Keratinocyte (primary cell): ENCODE measurements around the gene SMAD3. TPM values are rescaled to one million over a fixed set of nuclear protein-coding genes. Genes with fewer than 3 reads are reported as not detected.

ENCODE experiments used
- DNase-seq: peaks from one replicate; pipeline ENCODE4 v3.0.0-alpha.2; 2011; ENCODE audit warnings: low read depth, missing footprints, low spot score
- FAIRE-seq: peaks from 2 replicates; lab custom pipeline; 2011; peaks lifted over from hg19 to GRCh38; lab: Jason Lieb, UNC
- H2AFZ ChIP-seq: 2 replicates; pipeline ENCODE4 v1.6.0; 2012; ENCODE audit warnings: low read length, control low read depth, inconsistent platforms; ENCODE audit not compliant: control insufficient read depth
- H3K27ac ChIP-seq: 2 replicates; pipeline ENCODE4 v1.5.1; 2011; ENCODE audit warnings: low read length; ENCODE audit not compliant: control insufficient read depth, insufficient read depth
- H3K27me3 ChIP-seq: 3 replicates; pipeline ENCODE4 v1.6.0; 2011; ENCODE audit warnings: low read length; ENCODE audit not compliant: control insufficient read depth, insufficient read depth; ENCODE audit errors: extremely low read depth
- H3K36me3 ChIP-seq, 2 experiments: 2 replicates in 1 of 2; 3 replicates in 1 of 2; pipeline ENCODE4 v1.5.1; 2011; ENCODE audit warnings: low read length in 2 of 2, mild to moderate bottlenecking in 1 of 2; ENCODE audit not compliant: control insufficient read depth in 2 of 2, insufficient read depth in 2 of 2; ENCODE audit errors: extremely low read depth in 1 of 2
- H3K4me1 ChIP-seq: 3 replicates; pipeline ENCODE4 v1.5.1; 2011; ENCODE audit warnings: low read length; ENCODE audit not compliant: control insufficient read depth, insufficient read depth; ENCODE audit errors: extremely low read depth
- H3K4me2 ChIP-seq: 3 replicates; pipeline ENCODE4 v1.6.0; 2011; ENCODE audit warnings: low read depth, low read length; ENCODE audit not compliant: control insufficient read depth, insufficient read depth; ENCODE audit errors: extremely low read depth
- H3K4me3 ChIP-seq, 3 experiments: fragments of 200-600 bp in 1 of 3; sonication (generic) in 1 of 3; 2 replicates in 2 of 3; 3 replicates in 1 of 3; pipeline ENCODE4 v1.5.1; 2011 to 2016; ENCODE audit warnings: low read length in 3 of 3, mild to moderate bottlenecking in 3 of 3, control low read depth in 2 of 3, inconsistent platforms in 1 of 3, low read depth in 1 of 3, mixed read lengths in 1 of 3, mixed run types in 1 of 3, moderate library complexity in 1 of 3; ENCODE audit not compliant: control insufficient read depth in 2 of 3, insufficient read depth in 2 of 3; ENCODE audit errors: extremely low read depth in 1 of 3
- H3K79me2 ChIP-seq: 2 replicates; pipeline ENCODE4 v1.6.0; 2012; ENCODE audit warnings: low read length; ENCODE audit not compliant: control insufficient read depth, insufficient read depth
- H3K9ac ChIP-seq: 3 replicates; pipeline ENCODE4 v1.6.0; 2011; ENCODE audit warnings: low read length; ENCODE audit not compliant: control insufficient read depth, insufficient read depth; ENCODE audit errors: extremely low read depth
- H3K9me1 ChIP-seq: 3 replicates; pipeline ENCODE4 v1.6.0; 2011; ENCODE audit warnings: low read length; ENCODE audit not compliant: control insufficient read depth, insufficient read depth; ENCODE audit errors: extremely low read depth
- H3K9me3 ChIP-seq: 2 replicates; pipeline ENCODE4 v1.5.1; 2012; ENCODE audit warnings: low read depth, low read length; ENCODE audit not compliant: control insufficient read depth
- H4K20me1 ChIP-seq: 3 replicates; pipeline ENCODE4 v1.6.0; 2011; ENCODE audit warnings: low read length; ENCODE audit not compliant: control insufficient read depth, insufficient read depth; ENCODE audit errors: extremely low read depth
- EZH2 ChIP-seq: IDR thresholded peaks from one replicate; pipeline ENCODE4 v1.6.1; 2012; ENCODE audit warnings: inconsistent platforms, mild to moderate bottlenecking, low read length, moderate library complexity
- dilution Hi-C: fragments of 300-500 bp; cut with MboI; formaldehyde crosslinking; loops from one replicate; pipeline ENCODE4 v1.7.0; 2020; ENCODE audit warnings: low sequenced_read_pairs; ENCODE audit not compliant: extremely low pct_ligation_motif_present
- polyA plus RNA-seq, 5 experiments: library from polyadenylated mRNA; depleted of rRNA in 3 of 5; stranded (reverse) in 3 of 5; stranded (forward) in 1 of 5; unstranded in 1 of 5; fragments of >200 nt; gene quantifications; 1 replicate in 1 of 5; 2 replicates in 3 of 5; 3 replicates in 1 of 5; pipeline versions ENCODE4 v1.2.1 to v1.2.3, GENCODE V29; 2011 to 2012; ENCODE audit warnings: missing spikeins in 2 of 5, low read depth in 1 of 5, low replicate concordance in 1 of 5
- TF ChIP-seq, protein P1 (sequence below), 3 experiments: IDR thresholded peaks in 1 of 3; conservative IDR thresholded peaks in 1 of 3; optimal IDR thresholded peaks in 1 of 3; 2 replicates in 2 of 3; 3 replicates in 1 of 3; pipeline versions ENCODE3 to v1.5.1; 2011; ENCODE audit warnings: low read length in 3 of 3, mild to moderate bottlenecking in 3 of 3, moderate library complexity in 2 of 3, control low read depth in 1 of 3, inconsistent platforms in 1 of 3; ENCODE audit not compliant: insufficient read depth in 2 of 3; ENCODE audit errors: extremely low read depth in 1 of 3

Gene SMAD3
- polyA plus RNA-seq, 1 donor (not counting 4 experiments of a cell fraction or from before 2014, with no cell fraction given) = 33.7 TPM

DNA sequence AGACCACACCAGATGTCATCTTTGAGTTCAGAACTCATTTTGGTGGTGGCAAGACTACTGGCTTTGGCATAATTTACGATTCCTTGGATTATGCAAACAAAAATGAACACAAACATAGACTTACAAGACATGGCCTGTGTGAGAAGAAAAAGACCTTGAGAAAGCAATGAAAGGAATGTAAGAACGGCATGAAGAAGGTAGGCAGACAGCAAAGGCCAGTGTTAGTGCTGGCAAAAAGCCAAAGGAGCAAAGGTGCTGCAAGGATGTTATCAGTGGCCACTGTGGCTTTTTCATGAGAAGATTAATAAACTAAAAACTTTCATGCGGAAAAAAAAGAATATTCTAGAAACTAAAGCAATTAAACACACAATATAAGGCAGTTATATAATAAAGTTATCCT lies 167.2 kb downstream of the SMAD3 start:
- Histone ChIP-seq H3K27me3 (no peaks in the 10 kb centered on the region), H2AFZ (no peak overlapping the region), H3K4me1 (no peaks in the 10 kb centered on the region), H3K4me3 (no peak overlapping the region), H3K9ac (no peak overlapping the region), H3K27ac (no peak overlapping the region), H3K4me2 (no peak overlapping the region), H3K9me1 (peaks cover 2% of the 10 kb centered on the region), H4K20me1 (no peaks in the 10 kb centered on the region), H3K9me3 (no peaks in the 10 kb centered on the region), H3K79me2 (peaks cover 13% of the 10 kb centered on the region), H3K36me3 (peaks cover 3 to 17% of the 10 kb centered on the region in 2 experiments)
- TF ChIP-seq, protein P1, sequence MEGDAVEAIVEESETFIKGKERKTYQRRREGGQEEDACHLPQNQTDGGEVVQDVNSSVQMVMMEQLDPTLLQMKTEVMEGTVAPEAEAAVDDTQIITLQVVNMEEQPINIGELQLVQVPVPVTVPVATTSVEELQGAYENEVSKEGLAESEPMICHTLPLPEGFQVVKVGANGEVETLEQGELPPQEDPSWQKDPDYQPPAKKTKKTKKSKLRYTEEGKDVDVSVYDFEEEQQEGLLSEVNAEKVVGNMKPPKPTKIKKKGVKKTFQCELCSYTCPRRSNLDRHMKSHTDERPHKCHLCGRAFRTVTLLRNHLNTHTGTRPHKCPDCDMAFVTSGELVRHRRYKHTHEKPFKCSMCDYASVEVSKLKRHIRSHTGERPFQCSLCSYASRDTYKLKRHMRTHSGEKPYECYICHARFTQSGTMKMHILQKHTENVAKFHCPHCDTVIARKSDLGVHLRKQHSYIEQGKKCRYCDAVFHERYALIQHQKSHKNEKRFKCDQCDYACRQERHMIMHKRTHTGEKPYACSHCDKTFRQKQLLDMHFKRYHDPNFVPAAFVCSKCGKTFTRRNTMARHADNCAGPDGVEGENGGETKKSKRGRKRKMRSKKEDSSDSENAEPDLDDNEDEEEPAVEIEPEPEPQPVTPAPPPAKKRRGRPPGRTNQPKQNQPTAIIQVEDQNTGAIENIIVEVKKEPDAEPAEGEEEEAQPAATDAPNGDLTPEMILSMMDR (optimal IDR thresholded peaks at IDR 0.05 in 1 of 3, IDR thresholded peaks at IDR 0.05 in 1 of 3, conservative IDR thresholded peaks at IDR 0.05 in 1 of 3; ENCODE audit: extremely low read depth in 1 of 3, insufficient read depth in 2 of 3, low read length in 3 of 3) = no peak
- no peak for TF ChIP-seq EZH2
- DNase-seq = no peak
- no peak for FAIRE-seq
- dilution Hi-C loops = no loop called here

DNA sequence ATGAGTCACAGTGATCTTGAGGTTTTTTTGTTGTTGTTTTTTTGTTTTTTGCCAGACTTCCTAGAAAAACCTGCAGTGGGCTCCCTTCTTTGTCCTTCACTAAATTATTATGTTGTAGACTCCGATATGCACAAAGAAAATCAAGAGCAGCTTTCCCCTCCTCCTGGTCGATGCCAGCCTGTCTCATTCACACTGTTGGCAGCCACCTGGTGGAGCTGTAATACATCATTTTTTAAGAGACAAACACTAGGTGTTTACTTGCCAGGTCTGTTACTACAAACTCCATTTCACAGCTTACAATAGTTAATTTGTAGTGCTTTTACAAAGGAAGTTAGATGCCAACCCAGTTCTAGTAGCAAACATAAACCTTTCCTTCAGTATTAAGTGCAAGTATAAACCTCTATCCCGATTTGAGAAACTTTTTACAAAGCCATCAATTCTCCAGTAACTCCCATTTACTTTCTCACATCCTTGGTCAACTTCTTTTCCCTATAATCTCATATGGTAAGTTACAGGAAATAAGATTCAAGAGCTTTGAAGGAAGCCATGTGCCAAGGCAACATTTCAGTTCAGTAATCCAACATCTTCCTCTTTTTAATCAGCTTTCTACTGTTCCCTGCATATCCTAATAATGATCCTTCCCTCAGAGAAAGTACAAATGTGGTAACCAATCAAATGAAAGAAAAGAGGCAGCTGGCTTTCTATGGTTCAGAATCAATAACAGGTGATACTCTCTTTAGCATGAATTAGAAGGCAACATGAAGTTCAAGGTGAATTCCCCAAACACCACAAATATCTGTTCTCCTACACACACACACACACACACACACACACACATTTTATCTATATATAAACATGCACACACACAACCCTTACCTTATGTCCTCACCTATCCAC lies 175.1 kb downstream of the SMAD3 start:
- Histone ChIP-seq H3K27me3 (no peaks in the 10 kb centered on the region), H3K4me2 (peak overlapping the region; percentile 30), H3K4me3 (no peak overlapping the region), H3K9me1 (no peaks in the 10 kb centered on the region), H4K20me1 (peaks cover 2% of the 10 kb centered on the region), H3K79me2 (peaks cover 78% of the 10 kb centered on the region), H3K36me3 (no peaks in the 10 kb centered on the region), H3K27ac (peak overlapping the region; percentile 71), H2AFZ (no peak overlapping the region), H3K9me3 (no peaks in the 10 kb centered on the region), H3K9ac (no peak overlapping the region), H3K4me1 (peaks cover 41% of the 10 kb centered on the region)
- FAIRE-seq = peak; percentile 51
- no peak for DNase-seq
- dilution Hi-C loops = no loop called here
- TF ChIP-seq, protein P1 (optimal IDR thresholded peaks at IDR 0.05 in 1 of 3, IDR thresholded peaks at IDR 0.05 in 1 of 3, conservative IDR thresholded peaks at IDR 0.05 in 1 of 3; ENCODE audit: extremely low read depth in 1 of 3, insufficient read depth in 2 of 3, low read length in 3 of 3) = peak; percentile 48 to 70 (median 64)
- TF ChIP-seq EZH2 = no peak
